ENCODE results near the gene CDH4. TPM values are rescaled to one million over a fixed set of nuclear protein-coding genes. Genes with fewer than 3 reads are reported as not detected.

CDH4 gene
- total RNA-seq, 4 donors from 2014 or later, result 0.13 to 0.38 (median 0.21) TPM; not detected in 1

- Histone ChIP-seq H3K36me3 (no peaks in the 10 kb centered on the region), H3K27ac (no peak overlapping the region), H3K4me3 (no peak overlapping the region), H3K27me3 (no peaks in the 10 kb centered on the region), H3K9me3 (peaks cover 0 to 8% (median 0%) of the 10 kb centered on the region in 3 donors), H3K4me1 (no peaks in the 10 kb centered on the region)
- intact Hi-C loops (cut with DNase I), result no loop called here
- 50 to 74% methylated on average over 7 of the region's 7 CpGs for WGBS, 2 donors
- DNase-seq, result no peak
- no peak for TF ChIP-seq CTCF (IDR thresholded peaks at IDR 0.05)
- no peak for TF ChIP-seq POLR2A (IDR thresholded peaks at IDR 0.05)
Observed at GRCh38 chr20:61380545-61380915, 128.5 kb downstream of the CDH4 start.

- peaks cover 0 to 8% (median 0%) of the 10 kb centered on the region in 3 donors for H3K9me3 ChIP-seq
- TF ChIP-seq CTCF (IDR thresholded peaks at IDR 0.05) (no peak), POLR2A (IDR thresholded peaks at IDR 0.05) (no peak)
- WGBS, 2 donors, result 83% methylated on average over 3 of the region's 3 CpGs
Observed at GRCh38 chr20:61382194-61382593, 130.1 kb downstream of the CDH4 start.

GRCh38 chr20:61385296-61385695 is 133.2 kb downstream of the CDH4 start:
- H3K36me3 ChIP-seq, result no peaks in the 10 kb centered on the region
- TF ChIP-seq POLR2A (IDR thresholded peaks at IDR 0.05), result no peak
- TF ChIP-seq CTCF (IDR thresholded peaks at IDR 0.05), result no peak
- DNase-seq, result no peak
- WGBS, 2 donors, result 73 to 90% methylated on average over 7 to 10 of the region's 11 CpGs
- H3K27me3 ChIP-seq, result peaks cover 0 to 6% (median 0%) of the 10 kb centered on the region in 4 donors
- intact Hi-C loops (cut with DNase I), result no loop called here
- H3K4me3 ChIP-seq, result no peak overlapping the region
- H3K4me1 ChIP-seq, result peaks cover 0 to 5% (median 0%) of the 10 kb centered on the region in 3 donors
- H3K9me3 ChIP-seq, result peaks cover 0 to 8% (median 0%) of the 10 kb centered on the region in 3 donors
- no peak overlapping the region for H3K27ac ChIP-seq

More at GRCh38 chr20:61382194-61382593, 130.1 kb downstream of the CDH4 start:
- no peak for DNase-seq
- Histone ChIP-seq H3K4me3 (no peak overlapping the region), H3K4me1 (peaks cover 0 to under 1% (median 0%) of the 10 kb centered on the region in 3 donors), H3K27me3 (no peaks in the 10 kb centered on the region), H3K27ac (no peak overlapping the region), H3K36me3 (no peaks in the 10 kb centered on the region)
- intact Hi-C loops (cut with DNase I), result no loop called here

- 85 to 87% methylated on average over 7 to 9 of the region's 10 CpGs for WGBS, 2 donors
- Histone ChIP-seq H3K27me3 (peaks cover 0 to 6% (median 0%) of the 10 kb centered on the region in 4 donors), H3K36me3 (no peaks in the 10 kb centered on the region), H3K4me1 (peaks cover 0 to 5% (median 0%) of the 10 kb centered on the region in 3 donors), H3K4me3 (no peak overlapping the region), H3K27ac (no peak overlapping the region), H3K9me3 (peaks cover 0 to 8% (median 0%) of the 10 kb centered on the region in 3 donors)
- no peak for DNase-seq
- intact Hi-C loops (cut with DNase I), result no loop called here
- TF ChIP-seq CTCF (IDR thresholded peaks at IDR 0.05) (no peak), POLR2A (IDR thresholded peaks at IDR 0.05) (no peak)
Observed at GRCh38 chr20:61385731-61386130, 133.7 kb downstream of the CDH4 start.

GRCh38 chr20:61387204-61387953 is 135.3 kb downstream of the CDH4 start:
- Histone ChIP-seq H3K27ac (no peak overlapping the region), H3K27me3 (peaks cover 0 to 13% (median 0%) of the 10 kb centered on the region in 4 donors), H3K36me3 (no peaks in the 10 kb centered on the region), H3K4me3 (no peak overlapping the region), H3K4me1 (peaks cover 0 to 5% (median 0%) of the 10 kb centered on the region in 3 donors), H3K9me3 (peaks cover 0 to 4% (median 0%) of the 10 kb centered on the region in 3 donors)
- intact Hi-C loops (cut with DNase I), result no loop called here
- 8 to 16% methylated on average over 13 of the region's 13 CpGs for WGBS, 2 donors
- TF ChIP-seq POLR2A (IDR thresholded peaks at IDR 0.05), result no peak
- no peak for DNase-seq
